A549 treated with RU486 at 1 μM for 4 hours (cell line): ENCODE data around the gene TICAM1. TPM values are rescaled to one million over a fixed set of nuclear protein-coding genes. Genes with fewer than 3 reads are reported as not detected.

Experiments used
- total RNA-seq: library from RNA; stranded (reverse); fragments of 200-300 nt; extraction: Qiagen RNA extraction; gene quantifications from 5 replicates; pipeline ENCODE4 v1.2.3, GENCODE V29; 2022; ENCODE audit warnings: low read depth

Gene TICAM1
- total RNA-seq: 5.9 to 9.8 TPM (median 8.5 TPM) in 5 replicates

DNA sequence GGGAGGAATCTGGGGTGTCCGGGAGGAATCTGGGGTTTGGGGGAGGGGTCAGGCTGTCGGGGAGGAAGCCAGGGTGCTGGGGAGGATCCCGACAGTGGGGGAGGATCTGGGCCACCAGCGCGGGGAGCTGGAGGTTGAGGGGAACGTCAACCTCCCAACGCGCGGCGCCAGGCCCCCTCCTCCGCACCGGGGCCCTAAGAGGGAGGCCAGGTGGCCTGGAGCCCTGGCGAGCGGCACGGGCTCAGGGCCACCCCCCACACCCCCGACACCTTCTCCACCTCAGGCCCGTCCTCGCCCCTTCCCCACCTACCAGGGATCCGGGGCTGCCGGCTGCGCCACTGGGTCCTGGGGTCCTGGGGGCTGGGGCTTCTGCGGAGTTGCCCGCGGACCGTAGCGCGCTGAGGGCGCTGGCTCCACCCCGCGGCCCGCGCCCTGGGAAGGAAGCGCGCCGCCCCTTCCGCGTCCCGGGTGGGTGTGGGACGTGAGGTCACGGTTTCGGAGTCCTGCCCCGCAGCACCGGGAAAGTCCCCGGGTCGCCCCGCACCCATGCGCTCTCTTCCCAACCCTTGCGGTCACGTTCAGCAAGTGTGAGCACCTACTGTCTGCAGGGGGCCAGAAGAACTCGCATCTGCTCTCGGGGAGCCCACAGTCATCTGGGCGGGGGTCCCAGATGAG lies at the start of gene TICAM1:
Gene TICAM1 (minus strand): TSS at position 409 of the 675 bp plus-strand sequence. CDS start 13,335 bp downstream, outside the sequence.

DNA sequence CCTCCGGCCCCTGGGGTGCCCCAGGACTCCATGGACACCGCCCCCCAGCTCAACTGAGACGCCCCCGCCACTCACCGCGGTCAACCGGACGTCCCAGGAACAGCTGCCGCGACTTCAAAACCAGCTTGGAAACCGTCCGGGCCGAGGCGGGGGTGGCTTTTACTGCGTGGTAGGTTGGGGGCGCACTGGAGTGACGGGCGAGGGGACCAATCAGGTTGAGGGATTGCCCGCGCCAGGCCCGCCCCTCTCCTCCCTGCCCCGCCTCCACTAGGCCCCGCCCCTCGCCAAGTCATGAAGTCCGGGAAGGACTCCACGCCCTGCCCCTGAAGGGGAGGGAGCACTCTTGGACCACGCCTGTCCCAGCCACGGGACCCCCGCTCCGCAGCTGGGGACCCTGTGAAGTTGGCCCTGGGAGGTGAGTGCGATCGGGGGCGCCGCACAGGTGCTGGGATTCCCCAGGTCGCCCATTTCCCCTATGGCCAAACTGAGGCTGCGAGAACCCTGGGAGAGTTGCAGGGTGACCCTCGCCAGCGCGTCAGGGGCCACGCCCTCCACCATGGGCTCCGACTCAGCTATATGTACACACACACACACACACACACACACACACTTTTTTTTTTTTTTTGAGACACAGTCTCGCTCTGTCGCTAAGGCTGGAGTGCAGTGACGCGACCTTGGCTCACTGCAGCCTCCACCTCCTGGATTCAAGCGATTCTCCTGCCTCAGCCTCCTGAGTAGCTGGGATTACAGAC lies 36.2 kb upstream of the TICAM1 start, which contains the start of gene PLIN3:
Gene PLIN3 (minus strand): TSS at position 134 of the 752 bp plus-strand sequence. CDS start 6,273 bp downstream, outside the sequence.

DNA sequence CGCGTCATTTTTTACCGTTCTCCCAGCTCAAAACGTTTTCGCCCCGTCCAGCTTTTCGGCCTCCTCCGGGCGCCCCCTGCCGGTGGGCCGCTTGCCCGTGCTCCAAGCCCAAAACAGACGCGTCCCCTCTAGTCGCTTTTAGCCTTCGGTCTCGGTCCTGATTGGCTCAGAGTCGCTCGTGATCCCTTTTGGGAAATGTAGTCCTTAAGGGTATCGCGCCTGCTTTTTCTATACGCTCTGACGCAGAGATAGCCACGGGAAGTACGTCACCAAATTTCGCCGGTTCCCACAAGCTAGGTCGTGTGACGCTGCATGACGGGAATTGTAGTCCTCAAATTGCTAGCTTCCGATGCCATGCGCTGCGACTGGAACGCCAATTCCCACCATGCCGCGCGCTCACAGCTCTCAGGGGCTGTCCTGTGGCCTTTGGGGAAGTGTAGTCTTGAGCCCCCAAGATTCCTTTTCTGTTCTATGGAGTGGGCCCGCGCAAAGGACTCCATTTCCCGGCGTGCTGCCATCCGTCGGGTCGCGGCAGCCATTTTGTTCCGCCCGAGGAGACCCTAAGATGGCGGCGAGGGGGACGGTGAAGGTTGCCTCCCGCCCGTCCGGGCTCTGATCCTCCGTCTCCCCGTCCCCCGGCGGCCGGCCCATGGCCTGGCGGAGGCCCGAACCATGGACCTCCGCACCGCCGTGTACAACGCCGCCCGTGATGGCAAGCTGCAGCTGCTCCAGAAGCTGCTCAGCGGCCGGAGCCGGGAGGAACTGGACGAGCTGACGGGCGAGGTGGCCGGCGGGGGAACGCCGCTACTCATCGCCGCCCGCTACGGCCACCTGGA lies 40.1 kb downstream of the TICAM1 start, which contains the start of gene FEM1A:
Gene FEM1A (plus strand): TSS at position 552 of the 836 bp plus-strand sequence. CDS start 121 bp downstream, at position 673.

Other genes starting within 250 kb of the TICAM1 start
- 2.4 to 5.4 TPM (median 4.6 TPM) in 5 replicates for gene TNFAIP8L1, start 192.2 kb downstream of the TICAM1 start, total RNA-seq
- gene MYDGF, start 161.4 kb downstream of the TICAM1 start, total RNA-seq: 115 to 147 TPM (median 144 TPM) in 5 replicates
- gene DPP9, start 107.9 kb downstream of the TICAM1 start, total RNA-seq: 54.4 to 66.9 TPM (median 62.2 TPM) in 5 replicates
- 5.3 to 6.1 TPM (median 5.9 TPM) in 5 replicates for gene FEM1A, start 40.0 kb downstream of the TICAM1 start, total RNA-seq
- gene PLIN3, start 36.0 kb upstream of the TICAM1 start, total RNA-seq: 106 to 126 TPM (median 115 TPM) in 5 replicates
- not detected in 5 replicates for gene ARRDC5, start 71.2 kb upstream of the TICAM1 start, total RNA-seq
- 38.8 to 53.2 TPM (median 46.2 TPM) in 5 replicates for gene UHRF1, start 77.8 kb upstream of the TICAM1 start, total RNA-seq
- gene KDM4B, start 137.4 kb upstream of the TICAM1 start, total RNA-seq: 5.1 to 7.5 TPM (median 7.0 TPM) in 5 replicates